OCI-LY7 (cell line): ENCODE data around the gene PDCD1. TPM values are rescaled to one million over a fixed set of nuclear protein-coding genes. Genes with fewer than 3 reads are reported as not detected.

Experiments
- BruUV-seq: library from RNA; stranded (reverse); fragments of 400-500 nt; replicated peaks from 2 replicates; lab custom pipeline; 2021; lab: Mats Ljungman, UMichigan
- CTCF ChIA-PET: fragments of 300-600 bp; sonication (Branson Sonifier 250); formaldehyde crosslinking; loops from one replicate; lab custom pipeline; 2022; ENCODE audit warnings: antibody characterized with exemption; ENCODE audit not compliant: unreplicated experiment; lab: Charles Lee
- POLR2A ChIA-PET: fragments of 300-600 bp; sonication (Branson Sonifier 250); formaldehyde crosslinking; loops from one replicate; lab custom pipeline; 2022; ENCODE audit warnings: antibody characterized with exemption; lab: Charles Lee
- DNase-seq: peaks from one replicate; pipeline ENCODE4 v3.0.0-alpha.2; 2015; ENCODE audit warnings: low spot score
- H2AFZ ChIP-seq: fragments of 200-600 bp; sonication (generic), shearing (Covaris generic); 2 replicates; pipeline ENCODE4 v1.6.1; 2014; ENCODE audit warnings: mild to moderate bottlenecking, antibody characterized with exemption, low read length, moderate library complexity
- H3K27ac ChIP-seq: fragments of 200-600 bp; sonication (generic); 2 replicates; pipeline ENCODE4 v1.5.1; 2014; ENCODE audit warnings: mixed run types, low read depth, mild to moderate bottlenecking, moderate library complexity, low read length, inconsistent platforms; ENCODE audit not compliant: poor library complexity, severe bottlenecking
- H3K36me3 ChIP-seq: fragments of 200-600 bp; sonication (generic); 2 replicates; pipeline ENCODE4 v1.6.1; 2014; ENCODE audit warnings: mild to moderate bottlenecking, antibody characterized with exemption, low read length, moderate library complexity, mixed read lengths; ENCODE audit not compliant: insufficient read depth
- H3K4me1 ChIP-seq: fragments of 200-600 bp; sonication (generic); 2 replicates; pipeline ENCODE4 v1.5.1; 2014; ENCODE audit warnings: mild to moderate bottlenecking, low read length; ENCODE audit not compliant: insufficient read depth, poor library complexity, severe bottlenecking
- H3K4me2 ChIP-seq: fragments of 200-600 bp; sonication (generic); 2 replicates; pipeline ENCODE4 v1.6.1; 2014; ENCODE audit warnings: mild to moderate bottlenecking, low read length
- H3K4me3 ChIP-seq: fragments of 200-600 bp; sonication (generic); 2 replicates; pipeline ENCODE4 v1.5.1; 2014; ENCODE audit warnings: mild to moderate bottlenecking, low read depth, low read length; ENCODE audit not compliant: poor library complexity, severe bottlenecking
- H3K79me2 ChIP-seq: fragments of 200-600 bp; sonication (generic); 2 replicates; pipeline ENCODE4 v1.6.1; 2016; ENCODE audit warnings: low read depth, mild to moderate bottlenecking, low read length, moderate library complexity, mixed read lengths; ENCODE audit not compliant: insufficient read depth
- H3K9me2 ChIP-seq: fragments of 200-600 bp; sonication (generic); 2 replicates; pipeline ENCODE4 v1.6.1; 2016; ENCODE audit warnings: mild to moderate bottlenecking, low read length, mixed read lengths; ENCODE audit not compliant: insufficient read depth
- H3K9me3 ChIP-seq: fragments of 200-600 bp; sonication (generic); 2 replicates; pipeline ENCODE4 v1.6.1; 2014; ENCODE audit warnings: mild to moderate bottlenecking, mixed run types, low read length, mixed read lengths
- H4K20me1 ChIP-seq: fragments of 200-600 bp; sonication (generic); 2 replicates; pipeline ENCODE4 v1.6.1; 2014; ENCODE audit warnings: mild to moderate bottlenecking, antibody characterized with exemption, low read length, moderate library complexity, mixed read lengths; ENCODE audit not compliant: insufficient read depth
- CTCF ChIP-seq: fragments of 200-600 bp; sonication (generic); conservative IDR thresholded peaks from 2 replicates; pipeline ENCODE4 v1.5.1; 2014; ENCODE audit warnings: mild to moderate bottlenecking, antibody characterized with exemption, low read length, moderate library complexity, mixed read lengths
- EZH2phosphoT487 ChIP-seq: fragments of 200-600 bp; sonication (generic); IDR thresholded peaks from 2 replicates; pipeline ENCODE4 v1.6.1; 2018; ENCODE audit warnings: low read depth, borderline replicate concordance, mild to moderate bottlenecking, mixed run types, antibody characterized with exemption, low read length, moderate library complexity, mixed read lengths
- intact Hi-C: fragments of 100-400 bp; cut with micrococcal nuclease; formaldehyde crosslinking; loops from one replicate; pipeline ENCODE4 v1.10.0; 2022; ENCODE audit not compliant: unreplicated experiment
- total RNA-seq, 2 experiments: library from RNA; depleted of rRNA in 1 of 2; stranded (reverse); fragments of >200 nt in 1 of 2; shearing (Covaris generic) in 1 of 2; gene quantifications; 2 replicates each; pipeline ENCODE4 v1.2.3, GENCODE V29; 2014 to 2022

The PDCD1 gene
- total RNA-seq, 2 experiments from 2014 or later: not detected

GRCh38 chr2:241860184-241861078, 1.7 kb upstream of the PDCD1 start:
- Histone ChIP-seq H4K20me1 (no peaks in the 10 kb centered on the region), H3K4me3 (no peak overlapping the region), H3K4me1 (peaks cover 14% of the 10 kb centered on the region), H3K27ac (no peak overlapping the region), H3K9me3 (peaks cover 13% of the 10 kb centered on the region; the same call in 1 of the 2 replicates), H3K9me2 (no peaks in the 10 kb centered on the region), H3K79me2 (no peaks in the 10 kb centered on the region), H3K36me3 (no peaks in the 10 kb centered on the region), H3K4me2 (peak overlapping the region; percentile 57), H2AFZ (peak overlapping the region; percentile 62)
- no TSS peak for BruUV-seq
- POLR2A ChIA-PET: no interaction called here
- TF ChIP-seq EZH2phosphoT487 (no peak), CTCF (no peak)
- DNase-seq: no peak
- intact Hi-C loops: no loop called here
- CTCF ChIA-PET: no interaction called here

GRCh38 chr2:241859436-241860183, 916 bp upstream of the PDCD1 start:
- ChIA-PET CTCF (no interaction called here), POLR2A (no interaction called here)
- Histone ChIP-seq H3K27ac (no peak overlapping the region), H3K4me3 (no peak overlapping the region), H3K36me3 (no peaks in the 10 kb centered on the region), H2AFZ (peak overlapping the region; percentile 62), H3K9me3 (peaks cover 6% of the 10 kb centered on the region; the same call in 1 of the 2 replicates), H3K9me2 (no peaks in the 10 kb centered on the region), H3K79me2 (no peaks in the 10 kb centered on the region), H4K20me1 (no peaks in the 10 kb centered on the region), H3K4me1 (peaks cover 14% of the 10 kb centered on the region), H3K4me2 (peak overlapping the region; percentile 57)
- no TSS peak for BruUV-seq
- DNase-seq: no peak
- TF ChIP-seq EZH2phosphoT487 (no peak), CTCF (peak; percentile 46)
- intact Hi-C loops: no loop called here
